ENCODE results near the gene MAPK11.

GRCh38 chr22:50219800-50220602 is 50.2 kb downstream of the MAPK11 start:
- no peak for TF ChIP-seq CTCF (IDR thresholded peaks at IDR 0.05)
- TF ChIP-seq POLR2A (IDR thresholded peaks at IDR 0.05) = no peak

Data from right lobe of liver (tissue), 4 donors.